HCT116 (cell line): ENCODE results near the gene ARHGAP21. TPM values are rescaled to one million over a fixed set of nuclear protein-coding genes. Genes with fewer than 3 reads are reported as not detected.

ENCODE experiments used
- ATAC-seq: fragments of 200-7000 bp; cut with Tn5 transposase; 2 replicates; pipeline ENCODE4 v1.9.1; 2020; ENCODE audit warnings: mild to moderate bottlenecking, moderate library complexity
- BruUV-seq: library from RNA; stranded (reverse); fragments of 400-500 nt; replicated peaks from 2 replicates; lab custom pipeline; 2021; lab: Mats Ljungman, UMichigan
- CTCF ChIA-PET: fragments of 300-600 bp; sonication (Branson Sonifier 250); formaldehyde crosslinking; loops from one replicate; lab custom pipeline; 2021; ENCODE audit warnings: antibody characterized with exemption; lab: Charles Lee
- POLR2A ChIA-PET: fragments of 300-600, 350-600 bp; sonication (Branson Sonifier 250); formaldehyde crosslinking; loops from one replicate; lab custom pipeline; 2021; ENCODE audit warnings: antibody characterized with exemption; lab: Charles Lee
- RAD21 ChIA-PET, 2 experiments: fragments of 300-600 bp; sonication (Branson Sonifier 250); formaldehyde crosslinking; loops; one replicate each; lab custom pipeline; 2023; ENCODE audit warnings: low total read pairs in 2 of 2; ENCODE audit not compliant: uncharacterized antibody in 2 of 2, unreplicated experiment in 2 of 2, low non-redundant PET in 1 of 2; lab: Charles Lee
- DNase-seq: peaks from one replicate; pipeline ENCODE4 v3.0.0-alpha.2; 2010; ENCODE audit warnings: low read depth, low spot score
- H2AFZ ChIP-seq: fragments of 200-600 bp; shearing (Covaris generic), sonication (generic); 2 replicates; pipeline ENCODE4 v1.6.1; 2017; ENCODE audit warnings: low read depth, mixed run types, mixed read lengths, antibody characterized with exemption, low read length; ENCODE audit not compliant: poor library complexity, severe bottlenecking
- H3K27ac ChIP-seq: 2 replicates; pipeline ENCODE4 v1.5.1; 2012; ENCODE audit warnings: low read depth, low read length
- H3K27me3 ChIP-seq: fragments of 200-600 bp; sonication (generic); 2 replicates; pipeline ENCODE4 v1.6.1; 2016; ENCODE audit warnings: mixed run types, low read length, mixed read lengths; ENCODE audit not compliant: insufficient read depth
- H3K36me3 ChIP-seq, 2 experiments: fragments of 200-500 bp in 1 of 2; fragments of 200-600 bp in 1 of 2; sonication (Bioruptor generic) in 1 of 2; sonication (generic) in 1 of 2; 2 replicates each; pipeline versions ENCODE4 v1.5.1 to v1.6.1; 2014 to 2016; ENCODE audit warnings: low read length in 2 of 2, inconsistent platforms in 1 of 2, mixed read lengths in 1 of 2, mixed run types in 1 of 2; ENCODE audit not compliant: insufficient read depth in 2 of 2, control insufficient read depth in 1 of 2
- H3K4me1 ChIP-seq, 2 experiments: fragments of 200-600 bp in 1 of 2; sonication (generic) in 1 of 2; 2 replicates each; pipeline versions ENCODE4 v1.5.1 to v1.6.1; 2012 to 2017; ENCODE audit warnings: low read length in 2 of 2, inconsistent platforms in 1 of 2, mild to moderate bottlenecking in 1 of 2, mixed read lengths in 1 of 2, mixed run types in 1 of 2, moderate library complexity in 1 of 2; ENCODE audit not compliant: insufficient read depth in 2 of 2, control insufficient read depth in 1 of 2
- H3K4me2 ChIP-seq: fragments of 200-600 bp; sonication (generic); 2 replicates; pipeline ENCODE4 v1.6.1; 2017; ENCODE audit warnings: mixed run types, low read length, mixed read lengths
- H3K4me3 ChIP-seq, 2 experiments: fragments of 200-600 bp in 1 of 2; sonication (generic) in 1 of 2; replicated peaks in 1 of 2; 2 replicates each; pipeline ENCODE4 v1.5.1; 2011 to 2016; ENCODE audit warnings: low read length in 2 of 2, control low read depth in 1 of 2, low read depth in 1 of 2, mild to moderate bottlenecking in 1 of 2, mixed read lengths in 1 of 2, mixed run types in 1 of 2
- H3K79me2 ChIP-seq: fragments of 200-600 bp; sonication (generic); 2 replicates; pipeline ENCODE4 v1.6.1; 2017; ENCODE audit warnings: mild to moderate bottlenecking, mixed run types, low read length, moderate library complexity, mixed read lengths; ENCODE audit not compliant: insufficient read depth
- H3K9ac ChIP-seq: fragments of 200-600 bp; sonication (generic); 2 replicates; pipeline ENCODE4 v1.6.1; 2016; ENCODE audit warnings: low read length, mixed read lengths
- H3K9me2 ChIP-seq: fragments of 200-600 bp; sonication (generic), shearing (Covaris generic); 2 replicates; pipeline ENCODE4 v1.6.1; 2017; ENCODE audit warnings: mixed run types, mild to moderate bottlenecking, moderate library complexity; ENCODE audit not compliant: insufficient read depth
- H3K9me3 ChIP-seq, 2 experiments: fragments of 200-500 bp in 1 of 2; fragments of 200-600 bp in 1 of 2; sonication (Bioruptor generic) in 1 of 2; sonication (generic) in 1 of 2; 2 replicates each; pipeline ENCODE4 v1.6.1; 2014 to 2017; ENCODE audit warnings: low read length in 2 of 2, mixed read lengths in 2 of 2, inconsistent platforms in 1 of 2, low read depth in 1 of 2, mild to moderate bottlenecking in 1 of 2, mixed run types in 1 of 2, moderate library complexity in 1 of 2; ENCODE audit not compliant: control insufficient read depth in 1 of 2, insufficient read depth in 1 of 2
- H4K20me1 ChIP-seq: fragments of 200-600 bp; sonication (generic), shearing (Covaris generic); 2 replicates; pipeline ENCODE4 v1.6.1; 2017; ENCODE audit warnings: mixed run types, mild to moderate bottlenecking, moderate library complexity; ENCODE audit not compliant: insufficient read depth
- CBX3 ChIP-seq: IDR thresholded peaks from 2 replicates; pipeline ENCODE4 v1.6.1; 2012; ENCODE audit warnings: low read depth
- CEBPB ChIP-seq: IDR thresholded peaks from 2 replicates; pipeline ENCODE4 v1.6.1; 2012; ENCODE audit warnings: low read depth
- FOSL1 ChIP-seq: IDR thresholded peaks from 2 replicates; pipeline ENCODE4 v1.6.1; 2012; ENCODE audit warnings: low read depth
- JUND ChIP-seq: IDR thresholded peaks from 2 replicates; pipeline ENCODE4 v1.6.1; 2012
- POLR2A ChIP-seq: IDR thresholded peaks from 2 replicates; pipeline ENCODE4 v1.7.0; 2011; ENCODE audit warnings: borderline replicate concordance; ENCODE audit not compliant: insufficient read depth, insufficient read length; ENCODE audit errors: extremely low read depth
- RAD21 ChIP-seq: IDR thresholded peaks from 2 replicates; pipeline ENCODE4 v1.6.1; 2012; ENCODE audit warnings: low read depth, mild to moderate bottlenecking
- SIN3A ChIP-seq: IDR thresholded peaks from 2 replicates; pipeline ENCODE4 v1.6.1; 2012; ENCODE audit warnings: low read depth
- intact Hi-C: fragments of 100-400 bp; cut with micrococcal nuclease; formaldehyde crosslinking; loops from 2 replicates; pipeline ENCODE4 v1.10.0; 2022
- total RNA-seq: library from RNA; stranded (reverse); gene quantifications from one replicate; pipeline ENCODE4 v1.2.1, GENCODE V29; 2021; ENCODE audit not compliant: unreplicated experiment
- TF ChIP-seq, protein P1 (sequence below): IDR thresholded peaks from 2 replicates; pipeline ENCODE4 v1.6.1; 2012
- TF ChIP-seq, protein P2 (sequence below), 3 experiments: fragments of 200-600 bp in 1 of 3; sonication (generic) in 1 of 3; IDR thresholded peaks in 2 of 3; conservative IDR thresholded peaks in 1 of 3; 2 replicates each; pipeline ENCODE4 v1.5.1; 2012 to 2017; ENCODE audit warnings: low read depth in 2 of 3, low read length in 2 of 3, antibody characterized with exemption in 1 of 3, borderline replicate concordance in 1 of 3, control low read depth in 1 of 3, mild to moderate bottlenecking in 1 of 3, mixed read lengths in 1 of 3, mixed run types in 1 of 3, moderate library complexity in 1 of 3; ENCODE audit not compliant: insufficient read depth in 1 of 3
- TF ChIP-seq, protein P3 (sequence below): IDR thresholded peaks from 2 replicates; pipeline ENCODE4 v1.6.1; 2012; ENCODE audit warnings: low read depth

ARHGAP21 gene
- total RNA-seq, 1 experiment from 2014 or later: 47.7 TPM

DNA sequence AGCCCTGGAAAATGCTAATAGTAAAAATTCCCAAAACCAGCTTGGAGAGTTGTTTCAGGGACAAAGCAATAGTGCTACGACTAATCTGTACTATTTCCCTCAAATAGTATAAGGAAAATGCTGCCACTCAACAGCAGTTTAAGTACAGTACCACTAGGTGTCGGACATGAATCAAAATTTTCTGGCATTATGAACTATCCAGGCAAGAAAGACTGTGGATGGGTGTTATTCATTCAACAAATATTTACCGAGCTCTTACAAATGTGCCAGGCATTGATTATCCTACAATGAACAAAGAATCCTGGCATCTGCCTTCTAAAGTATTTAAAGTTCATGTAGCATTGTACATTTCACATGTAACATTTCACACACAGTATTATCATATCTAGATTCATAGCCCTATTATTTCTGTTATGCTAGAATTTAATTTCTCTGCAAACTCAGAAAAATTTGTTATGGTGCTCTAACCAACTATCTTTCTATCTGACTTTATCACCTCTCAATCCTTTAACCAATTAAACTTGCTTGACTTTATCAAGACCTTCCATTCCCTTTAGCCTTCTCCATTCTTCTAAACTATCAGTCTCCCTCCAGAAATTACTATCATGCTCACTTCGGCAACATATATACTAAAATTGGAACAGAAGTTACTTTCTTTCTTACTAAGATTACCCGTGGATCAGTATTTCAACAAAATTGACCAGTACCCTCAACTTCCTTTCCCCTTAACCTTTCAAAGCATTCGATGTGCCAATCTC is 80.6 kb downstream of the ARHGAP21 start:
- Histone ChIP-seq H3K36me3 (no peaks in the 10 kb centered on the region), H4K20me1 (no peaks in the 10 kb centered on the region), H3K4me3 (no peak overlapping the region), H3K4me2 (peak overlapping the region; percentile 31)
- TF ChIP-seq, protein P1, sequence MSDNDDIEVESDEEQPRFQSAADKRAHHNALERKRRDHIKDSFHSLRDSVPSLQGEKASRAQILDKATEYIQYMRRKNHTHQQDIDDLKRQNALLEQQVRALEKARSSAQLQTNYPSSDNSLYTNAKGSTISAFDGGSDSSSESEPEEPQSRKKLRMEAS: 0 out of 2 replicates have a peak, but pooled peaks have one; percentile 20
- TF ChIP-seq POLR2A (no peak), FOSL1 (peak; percentile 37; the same call in 1 of the 2 replicates), CBX3 (0 out of 2 replicates have a peak, but pooled peaks have one; percentile 16), CEBPB (no peak), RAD21 (peak; percentile 91), SIN3A (no peak; the same call in 1 of the 2 replicates), JUND (peak; percentile 41)
- TF ChIP-seq, protein P2, sequence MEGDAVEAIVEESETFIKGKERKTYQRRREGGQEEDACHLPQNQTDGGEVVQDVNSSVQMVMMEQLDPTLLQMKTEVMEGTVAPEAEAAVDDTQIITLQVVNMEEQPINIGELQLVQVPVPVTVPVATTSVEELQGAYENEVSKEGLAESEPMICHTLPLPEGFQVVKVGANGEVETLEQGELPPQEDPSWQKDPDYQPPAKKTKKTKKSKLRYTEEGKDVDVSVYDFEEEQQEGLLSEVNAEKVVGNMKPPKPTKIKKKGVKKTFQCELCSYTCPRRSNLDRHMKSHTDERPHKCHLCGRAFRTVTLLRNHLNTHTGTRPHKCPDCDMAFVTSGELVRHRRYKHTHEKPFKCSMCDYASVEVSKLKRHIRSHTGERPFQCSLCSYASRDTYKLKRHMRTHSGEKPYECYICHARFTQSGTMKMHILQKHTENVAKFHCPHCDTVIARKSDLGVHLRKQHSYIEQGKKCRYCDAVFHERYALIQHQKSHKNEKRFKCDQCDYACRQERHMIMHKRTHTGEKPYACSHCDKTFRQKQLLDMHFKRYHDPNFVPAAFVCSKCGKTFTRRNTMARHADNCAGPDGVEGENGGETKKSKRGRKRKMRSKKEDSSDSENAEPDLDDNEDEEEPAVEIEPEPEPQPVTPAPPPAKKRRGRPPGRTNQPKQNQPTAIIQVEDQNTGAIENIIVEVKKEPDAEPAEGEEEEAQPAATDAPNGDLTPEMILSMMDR (IDR thresholded peaks at IDR 0.05 in 2 of 3, conservative IDR thresholded peaks at IDR 0.05 in 1 of 3; ENCODE audit: borderline replicate concordance in 1 of 3, insufficient read depth in 1 of 3, low read depth in 2 of 3, low read length in 2 of 3): peak; percentile 67 to 81 (median 79)
- TF ChIP-seq, protein P3, sequence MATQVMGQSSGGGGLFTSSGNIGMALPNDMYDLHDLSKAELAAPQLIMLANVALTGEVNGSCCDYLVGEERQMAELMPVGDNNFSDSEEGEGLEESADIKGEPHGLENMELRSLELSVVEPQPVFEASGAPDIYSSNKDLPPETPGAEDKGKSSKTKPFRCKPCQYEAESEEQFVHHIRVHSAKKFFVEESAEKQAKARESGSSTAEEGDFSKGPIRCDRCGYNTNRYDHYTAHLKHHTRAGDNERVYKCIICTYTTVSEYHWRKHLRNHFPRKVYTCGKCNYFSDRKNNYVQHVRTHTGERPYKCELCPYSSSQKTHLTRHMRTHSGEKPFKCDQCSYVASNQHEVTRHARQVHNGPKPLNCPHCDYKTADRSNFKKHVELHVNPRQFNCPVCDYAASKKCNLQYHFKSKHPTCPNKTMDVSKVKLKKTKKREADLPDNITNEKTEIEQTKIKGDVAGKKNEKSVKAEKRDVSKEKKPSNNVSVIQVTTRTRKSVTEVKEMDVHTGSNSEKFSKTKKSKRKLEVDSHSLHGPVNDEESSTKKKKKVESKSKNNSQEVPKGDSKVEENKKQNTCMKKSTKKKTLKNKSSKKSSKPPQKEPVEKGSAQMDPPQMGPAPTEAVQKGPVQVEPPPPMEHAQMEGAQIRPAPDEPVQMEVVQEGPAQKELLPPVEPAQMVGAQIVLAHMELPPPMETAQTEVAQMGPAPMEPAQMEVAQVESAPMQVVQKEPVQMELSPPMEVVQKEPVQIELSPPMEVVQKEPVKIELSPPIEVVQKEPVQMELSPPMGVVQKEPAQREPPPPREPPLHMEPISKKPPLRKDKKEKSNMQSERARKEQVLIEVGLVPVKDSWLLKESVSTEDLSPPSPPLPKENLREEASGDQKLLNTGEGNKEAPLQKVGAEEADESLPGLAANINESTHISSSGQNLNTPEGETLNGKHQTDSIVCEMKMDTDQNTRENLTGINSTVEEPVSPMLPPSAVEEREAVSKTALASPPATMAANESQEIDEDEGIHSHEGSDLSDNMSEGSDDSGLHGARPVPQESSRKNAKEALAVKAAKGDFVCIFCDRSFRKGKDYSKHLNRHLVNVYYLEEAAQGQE: no peak
- TF ChIP-seq, all 23 proteins: peak for 6
- RAD21 ChIA-PET: interaction anchor here (0.6 to 0.7 kb wide), 3 partner anchors 103 to 1153 kb away, joined by 3 to 4 read pairs (median 4); no protein-coding TSS in a partner anchor
- H3K27me3 ChIP-seq: no peaks in the 10 kb centered on the region
- H2AFZ ChIP-seq: no peak overlapping the region
- peaks cover 16 to 29% of the 10 kb centered on the region in 2 experiments for H3K4me1 ChIP-seq
- no peaks in the 10 kb centered on the region for H3K9me3 ChIP-seq
- no TSS peak for BruUV-seq
- CTCF ChIA-PET: interaction anchor here (0.6 to 2.3 kb wide), 11 partner anchors 10 to 584 kb away, joined by 3 to 11 read pairs (median 3); no protein-coding TSS in a partner anchor
- H3K9me2 ChIP-seq: no peaks in the 10 kb centered on the region
- intact Hi-C loops: loop anchor here (1.0 to 5.0 kb wide), 5 partner anchors 81 to 584 kb away; no protein-coding TSS in a partner anchor
- DNase-seq (peak; percentile 71), ATAC-seq (peak; percentile 91)
- H3K27ac ChIP-seq: no peak overlapping the region
- H3K9ac ChIP-seq: no peak overlapping the region
- H3K79me2 ChIP-seq: no peaks in the 10 kb centered on the region
- POLR2A ChIA-PET: no interaction called here
